GM19455 (cell line): Measurements from ENCODE around the gene CALM3.
A peak's percentile ranks its signal among the peaks of the same experiment; 100 is the strongest.

Source experiments
- ATAC-seq: cut with Tn5 transposase; IDR thresholded peaks from one replicate; pipeline ENCODE4 v1.9.1; 2021; ENCODE audit not compliant: unreplicated experiment

CALM3 gene

DNA sequence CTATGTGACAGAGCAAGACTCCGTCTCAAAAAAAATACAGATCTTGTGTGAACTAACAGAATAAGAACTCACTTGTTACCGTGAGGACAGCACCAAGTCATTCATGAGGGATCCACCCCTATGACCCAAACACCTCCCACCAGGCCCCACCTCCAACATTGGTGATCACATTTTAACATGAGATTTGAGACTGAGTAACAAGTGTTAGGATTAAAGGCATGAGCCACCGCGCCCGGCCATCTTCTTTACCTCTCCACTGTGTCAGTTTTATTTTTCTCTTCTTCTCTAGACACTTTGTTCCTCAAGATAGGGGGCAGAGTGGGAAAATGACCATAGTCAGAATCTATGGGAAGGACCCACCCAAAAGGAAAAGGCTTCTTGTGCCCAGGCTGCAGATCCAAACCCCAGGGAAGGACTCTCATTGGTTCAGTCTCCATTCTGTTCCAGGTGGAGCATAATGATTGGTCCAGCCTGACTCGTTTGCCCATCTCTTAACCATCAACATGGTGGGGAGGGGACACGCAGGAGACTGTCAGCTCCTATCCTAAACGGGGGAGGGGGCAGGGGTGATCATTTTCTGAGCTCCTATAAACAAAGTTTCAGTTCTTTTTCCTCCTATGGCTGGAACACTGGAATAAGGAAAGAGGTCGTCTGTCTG lies 1.3 kb upstream of the CALM3 start:
- ATAC-seq = no peak

DNA sequence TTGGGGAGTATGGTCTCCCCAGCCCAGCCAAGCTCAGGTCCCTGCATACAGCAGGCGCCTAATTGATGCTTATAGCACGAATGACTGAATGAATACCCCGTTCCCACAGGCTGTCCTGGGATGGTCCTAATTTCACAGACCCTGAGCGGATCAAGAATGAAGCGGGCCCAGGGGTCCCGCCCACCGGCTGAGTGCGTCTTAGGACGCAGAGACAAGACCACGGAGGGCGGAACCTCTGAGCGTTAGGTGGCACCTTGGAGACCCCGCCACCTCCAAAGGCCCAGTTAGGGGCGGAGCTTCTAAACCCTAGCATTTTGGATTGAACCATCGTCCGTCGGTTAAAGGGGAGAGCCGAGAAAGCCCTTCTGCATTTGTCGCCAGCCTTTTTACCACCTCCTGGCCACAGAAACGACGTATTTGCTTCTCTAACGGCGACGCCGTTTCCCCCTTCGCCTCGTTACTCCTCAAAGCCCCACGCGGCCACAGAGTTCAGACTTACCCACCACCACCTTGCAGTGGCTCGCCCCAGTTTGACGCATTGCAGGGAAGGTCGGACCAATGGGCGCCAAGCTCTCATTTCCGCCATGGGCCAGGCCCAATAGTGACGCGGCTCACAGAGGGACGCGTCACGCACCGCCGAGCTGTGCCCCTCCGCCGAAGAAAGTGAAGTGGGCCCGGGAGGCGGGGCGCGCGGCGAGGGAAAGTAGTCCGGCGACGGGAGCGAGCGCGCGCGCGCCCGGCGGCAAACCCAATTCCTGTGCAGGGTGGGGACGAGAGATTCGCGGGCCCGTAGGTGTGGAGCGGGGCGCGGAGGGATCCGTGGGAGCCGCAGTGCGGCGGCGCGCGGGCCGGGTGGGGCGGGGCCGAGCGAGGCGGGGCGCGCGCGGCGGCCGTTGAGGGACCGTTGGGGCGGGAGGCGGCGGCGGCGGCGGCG lies 479 bp upstream of the CALM3 start:
- peak; percentile 77 for ATAC-seq

DNA sequence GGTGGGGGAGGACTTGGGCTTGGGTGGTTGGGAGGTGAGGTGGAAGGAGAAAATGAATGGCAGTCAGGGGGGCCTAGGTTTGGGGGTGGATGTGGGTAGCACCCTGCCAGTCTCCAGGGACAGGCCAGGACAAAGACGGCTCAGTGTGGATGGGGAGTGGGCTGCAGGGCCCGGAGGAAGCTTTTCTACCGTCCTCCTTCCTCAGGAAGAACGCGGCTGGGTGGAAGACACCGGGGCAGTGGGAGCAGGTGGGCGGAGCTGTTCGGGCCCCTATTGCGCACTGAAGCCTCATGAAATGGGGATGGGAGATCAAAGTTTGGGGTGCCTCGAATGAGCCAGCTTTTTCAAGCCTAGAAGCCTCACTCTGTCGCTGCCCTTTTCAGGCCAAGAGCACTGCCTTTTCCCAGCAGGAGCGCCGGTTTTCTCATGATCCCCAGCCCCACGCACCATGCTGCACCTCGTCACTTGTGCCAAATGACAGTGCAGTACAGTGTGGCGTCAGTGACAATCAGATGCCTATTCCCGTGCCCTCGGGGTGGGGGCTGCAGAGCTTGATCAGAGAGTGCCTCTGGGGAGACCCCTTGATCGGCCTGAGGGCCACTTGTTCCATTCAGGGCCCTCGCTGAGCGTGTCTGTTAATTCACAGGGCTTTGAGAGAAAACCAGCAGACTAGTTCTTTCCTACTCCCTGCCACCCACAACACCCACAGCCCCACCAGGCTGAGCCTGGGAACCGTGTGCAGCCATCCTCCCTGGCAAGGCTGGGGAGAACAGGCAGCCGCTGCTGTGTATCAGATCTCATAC lies 1.5 kb downstream of the CALM3 start:
- ATAC-seq = no peak

DNA sequence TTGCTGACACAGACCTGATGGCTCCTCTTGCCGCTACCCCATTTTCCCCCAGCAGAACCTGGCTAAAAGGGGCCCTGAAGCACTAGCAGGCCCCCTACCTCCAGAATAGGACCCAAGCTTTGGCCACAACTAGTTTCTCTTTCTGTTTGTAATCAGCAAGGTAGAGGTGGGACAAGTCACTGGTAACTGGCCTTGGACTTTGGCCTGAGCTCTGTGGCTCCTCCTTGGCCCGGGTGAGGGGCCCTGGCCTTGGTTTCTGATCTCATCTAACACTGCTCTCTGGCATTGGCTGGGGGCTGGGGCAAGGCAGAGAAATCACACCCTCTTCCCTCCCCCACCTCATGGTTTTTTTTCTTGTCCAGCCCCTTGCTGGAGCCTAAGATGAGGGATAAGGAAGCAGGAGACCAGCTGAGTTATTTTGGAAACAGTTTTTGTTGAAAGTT lies 2.1 kb downstream of the CALM3 start:
- ATAC-seq = no peak

DNA sequence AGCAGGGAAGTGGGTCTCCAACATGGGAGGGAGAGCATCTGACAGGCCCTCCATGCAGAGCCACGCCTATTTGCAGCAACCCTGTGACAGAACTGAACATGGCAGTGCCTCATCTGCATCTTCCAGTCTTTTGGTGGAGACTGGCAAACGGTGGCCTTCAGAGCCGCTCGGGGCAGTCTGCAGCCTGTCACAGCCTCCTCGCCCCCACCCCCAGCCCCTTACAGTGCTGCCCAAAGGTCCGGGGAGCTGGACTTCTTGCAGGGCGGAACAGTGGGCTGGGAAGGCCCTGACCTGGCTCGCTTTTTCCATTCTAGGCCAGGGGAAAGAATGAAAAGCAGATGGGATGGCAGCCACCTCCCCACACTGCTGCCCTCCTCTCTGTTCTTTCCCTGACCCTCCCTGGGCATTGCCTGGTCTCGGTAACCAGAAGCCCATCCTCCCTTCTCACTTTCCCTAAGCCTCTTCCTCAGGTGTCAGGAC lies 2.7 kb downstream of the CALM3 start:
- ATAC-seq = no peak

DNA sequence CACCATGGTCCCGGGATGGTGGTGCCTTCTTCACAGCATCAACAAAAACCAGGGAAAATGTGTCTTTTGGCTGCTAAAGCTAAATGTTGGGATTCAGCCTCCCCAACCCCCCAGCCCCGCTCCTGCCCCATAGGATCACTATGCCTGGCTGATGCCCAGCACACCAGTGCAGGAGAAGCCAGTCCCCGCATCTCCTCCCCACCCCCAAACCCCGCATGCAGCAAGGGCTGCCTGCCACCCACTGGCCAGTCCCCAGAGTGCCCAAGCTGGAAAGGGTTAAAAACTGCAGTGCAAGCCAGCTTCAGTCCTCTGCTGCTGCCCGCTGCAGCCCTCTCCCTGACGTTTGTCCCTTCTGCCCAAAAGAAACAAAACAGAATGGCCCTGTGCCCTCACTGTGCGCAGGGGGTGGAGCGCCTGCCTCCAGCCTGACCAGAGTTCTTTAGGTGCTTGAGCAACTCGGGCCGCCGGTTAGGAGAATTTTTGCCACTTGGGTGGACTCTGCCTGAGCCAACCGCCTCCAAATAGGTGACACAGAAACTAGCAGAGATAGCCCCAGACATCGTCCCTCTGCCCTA lies 3.7 kb downstream of the CALM3 start:
- no peak for ATAC-seq

DNA sequence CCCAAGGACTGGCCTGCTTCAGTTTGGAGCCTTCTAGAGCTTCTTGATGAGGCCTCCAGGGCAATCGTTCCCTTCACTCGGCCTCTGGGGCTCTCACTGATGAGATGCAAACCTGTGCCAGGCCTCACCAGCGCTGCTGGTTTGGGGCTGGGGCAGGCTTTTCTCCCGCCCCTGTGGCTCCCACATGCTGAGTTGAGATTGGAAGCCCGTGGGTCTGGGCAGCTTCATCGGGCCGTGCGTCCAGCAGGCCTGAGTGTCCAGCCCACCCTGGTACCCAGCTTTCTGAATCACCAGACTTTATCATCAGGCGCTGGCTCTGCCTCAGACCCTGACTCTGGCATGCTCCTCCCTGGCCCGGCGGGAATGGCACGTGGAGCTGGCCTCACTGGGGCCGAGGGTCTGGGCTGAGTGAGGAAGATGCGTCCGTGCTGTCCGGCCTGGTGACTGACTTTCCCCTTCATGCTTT lies 4.3 kb downstream of the CALM3 start:
- no peak for ATAC-seq

DNA sequence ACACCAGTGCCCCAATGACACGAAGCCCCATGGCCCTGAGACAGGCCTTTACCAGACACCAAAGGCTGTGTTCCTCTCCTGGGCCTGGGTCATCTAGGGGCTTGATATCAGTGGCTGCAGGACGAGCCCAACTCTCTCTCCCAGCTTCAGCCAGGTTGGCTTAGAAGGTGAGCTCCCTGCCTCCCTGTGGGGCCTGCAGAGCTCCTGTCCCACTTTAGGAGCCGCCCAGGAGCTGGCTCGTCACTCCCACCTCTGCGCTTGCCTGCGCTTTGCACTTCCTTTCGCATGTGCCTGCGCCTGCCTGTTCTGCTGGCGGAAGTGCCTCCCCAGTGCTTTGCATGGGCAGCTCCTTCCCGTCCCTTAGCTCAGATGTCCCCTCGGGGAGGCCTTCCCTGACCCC lies 4.9 kb downstream of the CALM3 start:
- no peak for ATAC-seq

DNA sequence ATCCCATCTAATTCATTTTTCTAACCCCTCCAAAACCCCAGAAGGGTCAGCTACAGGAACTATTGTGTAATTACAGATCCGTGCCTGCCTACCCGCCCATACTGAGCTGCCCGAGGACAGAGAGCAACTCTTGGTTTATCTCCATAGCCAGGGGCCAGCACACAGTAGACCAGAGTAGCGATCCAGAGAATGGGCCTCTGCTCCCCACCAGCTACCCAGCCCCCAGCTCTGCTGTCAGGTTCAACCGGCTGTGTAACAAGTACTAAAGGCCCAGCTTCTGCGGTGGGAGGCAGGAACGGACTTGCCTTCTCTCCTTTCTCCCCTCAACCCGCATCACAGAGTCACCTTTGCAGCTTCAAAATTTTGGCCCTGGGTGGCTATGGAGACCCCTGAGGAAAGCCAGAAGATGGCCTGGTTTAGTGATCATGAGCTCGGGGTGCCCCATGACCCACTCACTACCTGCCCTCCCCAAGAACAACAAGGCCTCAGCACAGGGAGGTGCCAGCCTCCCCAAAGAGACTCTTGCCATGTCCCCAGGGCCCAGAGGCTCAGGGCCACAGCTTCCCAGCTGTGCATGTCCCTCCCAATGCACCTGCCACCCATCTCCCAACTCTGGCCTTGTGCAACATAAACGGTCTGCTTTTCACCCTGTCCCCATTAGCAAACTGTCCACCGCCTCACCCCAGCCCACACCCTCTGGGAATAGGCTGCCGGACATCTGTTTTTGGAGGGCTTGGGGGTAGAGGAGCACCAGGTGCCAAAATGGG lies 5.7 kb downstream of the CALM3 start:
- ATAC-seq = no peak

DNA sequence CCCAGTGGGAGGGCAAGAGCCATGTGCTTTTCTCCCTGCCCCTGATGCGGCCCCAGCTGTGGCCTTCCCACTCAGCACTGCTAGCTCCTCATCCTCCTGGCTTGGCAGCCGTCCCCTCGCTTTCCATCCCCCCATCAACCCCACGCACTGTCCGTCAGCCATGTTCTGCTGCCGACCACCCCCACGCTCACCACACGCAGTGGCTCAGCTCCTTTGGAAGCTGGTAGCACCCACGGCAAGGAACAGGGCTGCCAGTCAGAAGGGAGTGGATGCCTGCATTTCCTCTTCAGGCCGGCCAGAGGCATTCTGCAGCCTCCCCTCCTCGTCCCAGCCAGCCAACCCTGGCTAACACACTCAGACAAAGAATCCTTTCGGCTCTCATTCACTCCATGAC lies 6.3 kb downstream of the CALM3 start:
- no peak for ATAC-seq

DNA sequence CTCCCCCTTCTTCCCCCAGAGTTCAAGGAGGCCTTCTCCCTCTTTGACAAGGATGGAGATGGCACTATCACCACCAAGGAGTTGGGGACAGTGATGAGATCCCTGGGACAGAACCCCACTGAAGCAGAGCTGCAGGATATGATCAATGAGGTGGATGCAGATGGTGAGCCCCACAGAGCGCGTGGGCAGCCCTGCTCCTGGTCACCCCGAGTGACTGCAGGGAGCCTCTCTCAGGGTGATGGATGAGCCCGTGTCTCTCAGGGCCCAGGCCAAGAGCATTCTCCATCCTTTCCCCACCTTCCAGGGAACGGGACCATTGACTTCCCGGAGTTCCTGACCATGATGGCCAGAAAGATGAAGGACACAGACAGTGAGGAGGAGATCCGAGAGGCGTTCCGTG lies 7.0 kb downstream of the CALM3 start:
- ATAC-seq = no peak

DNA sequence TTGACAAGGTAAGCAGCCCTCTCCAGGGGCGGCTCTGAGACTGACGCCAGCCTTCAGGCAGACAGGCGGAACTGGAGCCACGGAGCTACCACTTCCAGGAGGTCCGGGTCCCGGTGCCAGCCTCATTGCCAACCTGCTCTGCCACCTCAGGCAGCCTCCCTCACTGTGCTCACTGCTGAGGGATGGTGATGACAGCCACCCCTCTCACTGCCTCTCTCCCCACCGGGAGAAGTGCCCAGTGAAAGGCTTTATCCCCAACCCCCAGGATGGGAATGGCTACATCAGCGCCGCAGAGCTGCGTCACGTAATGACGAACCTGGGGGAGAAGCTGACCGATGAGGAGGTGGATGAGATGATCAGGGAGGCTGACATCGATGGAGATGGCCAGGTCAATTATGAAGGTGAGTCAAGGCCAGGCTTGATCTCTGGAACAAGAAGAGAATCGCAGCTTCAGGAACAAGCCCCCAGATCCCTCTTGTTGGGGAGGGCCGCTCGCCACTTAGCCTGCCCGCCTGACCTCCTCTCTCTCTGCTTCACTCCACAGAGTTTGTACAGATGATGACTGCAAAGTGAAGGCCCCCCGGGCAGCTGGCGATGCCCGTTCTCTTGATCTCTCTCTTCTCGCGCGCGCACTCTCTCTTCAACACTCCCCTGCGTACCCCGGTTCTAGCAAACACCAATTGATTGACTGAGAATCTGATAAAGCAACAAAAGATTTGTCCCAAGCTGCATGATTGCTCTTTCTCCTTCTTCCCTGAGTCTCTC lies 7.6 kb downstream of the CALM3 start:
- ATAC-seq = no peak

DNA sequence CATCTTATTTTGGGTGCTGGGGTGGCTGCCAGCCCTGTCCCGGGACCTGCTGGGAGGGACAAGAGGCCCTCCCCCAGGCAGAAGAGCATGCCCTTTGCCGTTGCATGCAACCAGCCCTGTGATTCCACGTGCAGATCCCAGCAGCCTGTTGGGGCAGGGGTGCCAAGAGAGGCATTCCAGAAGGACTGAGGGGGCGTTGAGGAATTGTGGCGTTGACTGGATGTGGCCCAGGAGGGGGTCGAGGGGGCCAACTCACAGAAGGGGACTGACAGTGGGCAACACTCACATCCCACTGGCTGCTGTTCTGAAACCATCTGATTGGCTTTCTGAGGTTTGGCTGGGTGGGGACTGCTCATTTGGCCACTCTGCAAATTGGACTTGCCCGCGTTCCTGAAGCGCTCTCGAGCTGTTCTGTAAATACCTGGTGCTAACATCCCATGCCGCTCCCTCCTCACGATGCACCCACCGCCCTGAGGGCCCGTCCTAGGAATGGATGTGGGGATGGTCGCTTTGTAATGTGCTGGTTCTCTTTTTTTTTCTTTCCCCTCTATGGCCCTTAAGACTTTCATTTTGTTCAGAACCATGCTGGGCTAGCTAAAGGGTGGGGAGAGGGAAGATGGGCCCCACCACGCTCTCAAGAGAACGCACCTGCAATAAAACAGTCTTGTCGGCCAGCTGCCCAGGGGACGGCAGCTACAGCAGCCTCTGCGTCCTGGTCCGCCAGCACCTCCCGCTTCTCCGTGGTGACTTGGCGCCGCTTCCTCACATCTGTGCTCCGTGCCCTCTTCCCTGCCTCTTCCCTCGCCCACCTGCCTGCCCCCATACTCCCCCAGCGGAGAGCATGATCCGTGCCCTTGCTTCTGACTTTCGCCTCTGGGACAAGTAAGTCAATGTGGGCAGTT lies 8.6 kb downstream of the CALM3 start:
- ATAC-seq = no peak

DNA sequence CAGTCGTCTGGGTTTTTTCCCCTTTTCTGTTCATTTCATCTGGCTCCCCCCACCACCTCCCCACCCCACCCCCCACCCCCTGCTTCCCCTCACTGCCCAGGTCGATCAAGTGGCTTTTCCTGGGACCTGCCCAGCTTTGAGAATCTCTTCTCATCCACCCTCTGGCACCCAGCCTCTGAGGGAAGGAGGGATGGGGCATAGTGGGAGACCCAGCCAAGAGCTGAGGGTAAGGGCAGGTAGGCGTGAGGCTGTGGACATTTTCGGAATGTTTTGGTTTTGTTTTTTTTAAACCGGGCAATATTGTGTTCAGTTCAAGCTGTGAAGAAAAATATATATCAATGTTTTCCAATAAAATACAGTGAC lies 9.3 kb downstream of the CALM3 start:
- no peak for ATAC-seq

DNA sequence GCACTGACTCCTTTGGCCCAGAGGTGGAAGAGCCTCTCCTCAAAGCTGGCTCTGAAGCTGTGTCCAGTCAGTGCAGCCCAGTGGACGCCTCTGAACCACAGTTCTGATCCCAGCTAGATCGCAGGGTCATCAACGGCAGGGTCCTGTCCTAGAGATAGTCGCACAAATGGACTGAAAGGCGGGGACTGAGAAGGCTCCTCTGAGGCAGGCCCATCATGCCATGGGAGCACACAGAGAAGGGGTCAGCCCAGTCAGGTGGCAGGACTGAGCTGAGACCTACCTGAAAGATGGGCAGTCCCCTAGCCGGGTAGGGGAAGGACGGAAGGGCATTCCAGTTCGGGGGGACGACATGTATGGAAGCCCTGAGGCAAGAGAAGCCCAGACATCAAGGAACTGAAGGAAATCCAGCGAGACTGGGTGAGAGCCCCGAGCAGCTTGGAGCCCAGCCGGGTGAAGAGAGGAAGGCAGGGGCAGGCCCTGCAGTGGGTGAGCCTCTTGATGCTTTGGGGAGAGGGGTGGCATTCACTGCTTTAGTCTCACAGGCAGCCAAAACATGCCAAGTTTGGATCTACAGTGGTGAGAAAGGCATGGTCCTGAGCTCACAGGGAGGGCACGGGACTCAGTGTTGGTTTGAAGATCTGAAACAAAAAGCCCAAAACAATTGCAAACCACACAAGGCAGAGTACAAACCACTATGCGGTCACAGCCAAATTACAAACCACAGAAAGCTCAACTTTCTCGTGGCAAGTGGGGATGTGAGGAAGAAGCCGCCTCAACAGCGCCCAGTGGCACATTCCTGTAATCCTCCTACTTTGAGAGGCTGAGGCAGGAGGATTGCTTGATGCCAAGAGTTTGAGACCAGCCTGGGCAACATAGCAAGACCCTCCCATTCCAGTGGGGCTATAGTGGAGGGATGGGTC lies 10.0 kb downstream of the CALM3 start:
- no peak for ATAC-seq

DNA sequence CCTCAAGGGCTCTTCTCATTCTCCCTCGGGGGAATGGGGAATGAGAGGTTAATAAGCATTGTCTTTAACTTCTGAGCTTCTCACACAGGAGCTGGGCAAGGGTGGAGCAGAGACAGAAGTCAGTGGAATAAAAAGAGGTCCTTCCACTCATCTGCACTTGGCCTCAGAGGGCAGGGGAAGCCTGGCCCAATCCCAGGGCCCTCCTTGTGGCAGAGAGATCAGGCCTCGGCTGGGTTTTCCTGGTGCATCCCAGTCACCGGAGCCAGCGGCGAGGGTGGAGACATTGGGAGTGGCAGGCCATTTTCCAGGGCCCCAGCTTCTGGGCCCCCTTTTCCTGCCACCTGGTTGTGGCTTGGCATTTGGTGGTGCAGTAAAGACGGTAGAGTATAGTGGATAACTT lies 10.6 kb downstream of the CALM3 start:
- ATAC-seq = no peak

DNA sequence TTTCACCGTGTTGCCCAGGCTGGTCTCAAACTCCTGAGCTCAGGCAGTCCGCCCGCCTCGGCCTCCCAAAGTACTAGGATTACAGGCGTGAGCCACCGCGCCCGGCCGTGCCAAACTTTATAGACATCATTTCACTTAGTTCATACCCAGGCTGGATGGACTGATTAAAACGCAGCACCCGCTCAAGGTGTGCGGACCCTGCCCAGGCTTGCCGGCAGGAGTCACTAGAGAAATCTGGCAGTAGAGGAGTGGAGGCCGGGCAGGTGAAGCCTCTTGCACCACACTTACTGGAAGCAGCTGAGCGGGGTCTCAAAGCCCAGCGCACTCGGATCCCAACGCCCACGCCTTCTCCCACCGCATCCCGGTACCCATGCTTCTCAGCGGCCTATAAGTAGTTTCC lies 12.4 kb downstream of the CALM3 start:
- ATAC-seq = no peak
